NB4 (cell line): ENCODE results near the gene CNTNAP2.

ENCODE experiments used
- CTCF ChIP-seq: IDR thresholded peaks from one replicate; pipeline ENCODE4 v1.5.1; 2012; ENCODE audit warnings: low read depth, low read length
- POLR2A ChIP-seq: IDR thresholded peaks from 2 replicates; pipeline ENCODE4 v1.6.1; 2011; ENCODE audit warnings: mild to moderate bottlenecking; ENCODE audit not compliant: insufficient read length; ENCODE audit errors: extremely low read depth

DNA sequence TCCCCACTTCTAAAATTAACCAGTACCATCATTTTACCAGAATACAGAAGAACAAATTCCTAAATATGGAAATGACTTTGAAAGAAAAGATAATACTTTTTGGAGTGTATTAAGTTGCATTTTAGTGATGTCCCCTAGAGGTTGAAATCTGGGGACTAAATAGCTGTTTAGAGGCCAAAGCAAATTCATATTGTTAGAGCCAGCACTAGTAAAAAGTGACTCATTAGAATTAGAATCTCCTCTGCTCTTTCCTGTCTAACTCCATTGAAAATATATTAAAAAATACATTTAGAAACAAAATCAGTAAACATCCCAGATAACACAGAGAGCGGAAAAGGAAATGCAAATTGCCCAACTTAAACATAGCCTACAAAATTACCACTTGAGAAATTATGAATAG is 1284.3 kb downstream of the CNTNAP2 start:
- TF ChIP-seq CTCF (no peak), POLR2A (no peak)
